ENCODE results near the gene RAMACL.

- no peak for TF ChIP-seq RAD21 (IDR thresholded peaks at IDR 0.05)
- TF ChIP-seq CTCF (IDR thresholded peaks at IDR 0.05; ENCODE audit: low read depth, low read length, missing input control) = no peak
- TF ChIP-seq TAF1 (conservative IDR thresholded peaks at IDR 0.05) = no peak
- no peak for TF ChIP-seq JUND (IDR thresholded peaks at IDR 0.05)
- TF ChIP-seq MAX (IDR thresholded peaks at IDR 0.05) = no peak
- TF ChIP-seq ZBTB33 (IDR thresholded peaks at IDR 0.05) = no peak
- TF ChIP-seq HNF4G (IDR thresholded peaks at IDR 0.05) = no peak
- TF ChIP-seq ATF3 (IDR thresholded peaks at IDR 0.05) = no peak
Measured at GRCh38 chr6:166543603-166544295, 42.7 kb downstream of the RAMACL start.
